Lower leg skin (tissue), 3 donors: ENCODE data around the gene TGFBR3.

Experiments used
- POLR2A ChIP-seq, 2 donors: fragments of 450-650 bp; IDR thresholded peaks; one replicate each; pipeline ENCODE4 v1.6.1; 2016 to 2017; ENCODE audit warnings: antibody characterized with exemption in 2 of 2, mild to moderate bottlenecking in 1 of 2, moderate library complexity in 1 of 2
- TF ChIP-seq, protein P1 (sequence below), 3 donors: fragments of 450-650 bp; IDR thresholded peaks; one replicate each; pipeline ENCODE4 v1.5.1; 2016; ENCODE audit warnings: antibody characterized with exemption in 3 of 3, mild to moderate bottlenecking in 3 of 3, moderate library complexity in 2 of 3

DNA sequence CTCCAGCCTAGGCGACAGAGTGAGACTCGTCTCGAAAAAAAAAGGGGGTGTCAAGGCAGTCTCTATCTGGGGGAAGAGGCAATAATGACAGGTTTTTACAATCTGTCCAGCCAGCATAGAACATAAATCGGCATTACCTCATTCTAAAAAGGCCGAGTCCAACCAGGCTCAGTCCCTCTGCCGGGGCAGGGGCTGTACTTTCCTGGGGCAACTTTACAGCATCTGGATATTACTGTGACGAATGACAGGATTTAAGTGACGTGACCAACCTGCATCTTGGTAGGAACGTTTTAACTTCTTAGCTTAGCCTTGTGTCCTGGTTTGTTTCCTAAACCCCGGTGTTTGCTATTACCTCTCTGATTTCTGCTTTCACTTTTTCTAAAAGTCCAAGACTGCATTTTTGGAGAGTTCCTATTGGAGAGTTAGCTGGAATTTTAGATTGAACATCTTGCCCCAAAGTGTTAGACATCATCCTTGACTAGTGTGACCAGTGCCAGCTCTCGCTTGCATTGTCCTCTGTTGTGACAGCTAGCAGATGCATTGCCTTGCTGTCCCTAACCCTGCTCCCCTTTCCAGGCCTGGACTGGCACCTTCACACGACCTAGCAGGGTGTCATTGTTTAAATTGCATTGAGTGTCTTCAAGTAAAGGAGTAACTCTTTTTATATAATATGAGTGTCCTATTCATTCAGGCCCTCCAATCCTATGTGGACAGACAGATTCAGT lies 96.5 kb downstream of the TGFBR3 start:
- TF ChIP-seq, protein P1, sequence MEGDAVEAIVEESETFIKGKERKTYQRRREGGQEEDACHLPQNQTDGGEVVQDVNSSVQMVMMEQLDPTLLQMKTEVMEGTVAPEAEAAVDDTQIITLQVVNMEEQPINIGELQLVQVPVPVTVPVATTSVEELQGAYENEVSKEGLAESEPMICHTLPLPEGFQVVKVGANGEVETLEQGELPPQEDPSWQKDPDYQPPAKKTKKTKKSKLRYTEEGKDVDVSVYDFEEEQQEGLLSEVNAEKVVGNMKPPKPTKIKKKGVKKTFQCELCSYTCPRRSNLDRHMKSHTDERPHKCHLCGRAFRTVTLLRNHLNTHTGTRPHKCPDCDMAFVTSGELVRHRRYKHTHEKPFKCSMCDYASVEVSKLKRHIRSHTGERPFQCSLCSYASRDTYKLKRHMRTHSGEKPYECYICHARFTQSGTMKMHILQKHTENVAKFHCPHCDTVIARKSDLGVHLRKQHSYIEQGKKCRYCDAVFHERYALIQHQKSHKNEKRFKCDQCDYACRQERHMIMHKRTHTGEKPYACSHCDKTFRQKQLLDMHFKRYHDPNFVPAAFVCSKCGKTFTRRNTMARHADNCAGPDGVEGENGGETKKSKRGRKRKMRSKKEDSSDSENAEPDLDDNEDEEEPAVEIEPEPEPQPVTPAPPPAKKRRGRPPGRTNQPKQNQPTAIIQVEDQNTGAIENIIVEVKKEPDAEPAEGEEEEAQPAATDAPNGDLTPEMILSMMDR (IDR thresholded peaks at IDR 0.05), result no peak
- no peak for TF ChIP-seq POLR2A (IDR thresholded peaks at IDR 0.05)
